GM12864 (cell line): ENCODE results near the gene MTHFD1.

Source experiments
- DNase-seq: peaks from one replicate; pipeline ENCODE4 v3.0.0-alpha.2; 2011; ENCODE audit warnings: low read depth
- H3K4me3 ChIP-seq: 2 replicates; pipeline ENCODE4 v1.5.1; 2011; ENCODE audit warnings: mild to moderate bottlenecking, low read depth, low read length, control low read depth
- TF ChIP-seq, protein P1 (sequence below): IDR thresholded peaks from 2 replicates; pipeline ENCODE4 v1.5.1; 2011; ENCODE audit warnings: low read depth, mild to moderate bottlenecking, moderate library complexity, low read length, control low read depth, inconsistent platforms; ENCODE audit errors: missing control alignments

MTHFD1 gene

DNA sequence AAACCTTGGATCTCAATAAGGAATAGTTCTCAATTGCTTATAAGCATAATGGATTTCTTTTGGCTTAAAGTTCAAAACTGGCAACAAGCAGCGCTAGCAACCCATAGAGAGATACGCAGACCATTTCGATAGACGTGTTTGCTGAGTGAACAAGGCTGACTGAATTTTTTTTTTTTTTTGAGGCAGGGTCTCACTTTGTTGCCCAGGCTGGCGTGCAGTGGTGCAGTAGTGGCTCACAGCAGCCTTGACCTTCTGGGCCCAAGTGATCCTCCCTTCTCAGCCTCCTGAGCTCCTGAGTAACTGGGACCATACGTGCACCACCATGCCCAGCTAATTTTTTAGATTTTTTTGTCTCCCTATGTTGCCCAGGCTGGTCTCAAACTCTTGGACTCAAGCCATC, 75.7 kb downstream of the MTHFD1 start:
- TF ChIP-seq, protein P1, sequence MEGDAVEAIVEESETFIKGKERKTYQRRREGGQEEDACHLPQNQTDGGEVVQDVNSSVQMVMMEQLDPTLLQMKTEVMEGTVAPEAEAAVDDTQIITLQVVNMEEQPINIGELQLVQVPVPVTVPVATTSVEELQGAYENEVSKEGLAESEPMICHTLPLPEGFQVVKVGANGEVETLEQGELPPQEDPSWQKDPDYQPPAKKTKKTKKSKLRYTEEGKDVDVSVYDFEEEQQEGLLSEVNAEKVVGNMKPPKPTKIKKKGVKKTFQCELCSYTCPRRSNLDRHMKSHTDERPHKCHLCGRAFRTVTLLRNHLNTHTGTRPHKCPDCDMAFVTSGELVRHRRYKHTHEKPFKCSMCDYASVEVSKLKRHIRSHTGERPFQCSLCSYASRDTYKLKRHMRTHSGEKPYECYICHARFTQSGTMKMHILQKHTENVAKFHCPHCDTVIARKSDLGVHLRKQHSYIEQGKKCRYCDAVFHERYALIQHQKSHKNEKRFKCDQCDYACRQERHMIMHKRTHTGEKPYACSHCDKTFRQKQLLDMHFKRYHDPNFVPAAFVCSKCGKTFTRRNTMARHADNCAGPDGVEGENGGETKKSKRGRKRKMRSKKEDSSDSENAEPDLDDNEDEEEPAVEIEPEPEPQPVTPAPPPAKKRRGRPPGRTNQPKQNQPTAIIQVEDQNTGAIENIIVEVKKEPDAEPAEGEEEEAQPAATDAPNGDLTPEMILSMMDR = no peak
- H3K4me3 ChIP-seq = no peak overlapping the region; the same call in 1 of the 2 replicates
- no peak for DNase-seq

DNA sequence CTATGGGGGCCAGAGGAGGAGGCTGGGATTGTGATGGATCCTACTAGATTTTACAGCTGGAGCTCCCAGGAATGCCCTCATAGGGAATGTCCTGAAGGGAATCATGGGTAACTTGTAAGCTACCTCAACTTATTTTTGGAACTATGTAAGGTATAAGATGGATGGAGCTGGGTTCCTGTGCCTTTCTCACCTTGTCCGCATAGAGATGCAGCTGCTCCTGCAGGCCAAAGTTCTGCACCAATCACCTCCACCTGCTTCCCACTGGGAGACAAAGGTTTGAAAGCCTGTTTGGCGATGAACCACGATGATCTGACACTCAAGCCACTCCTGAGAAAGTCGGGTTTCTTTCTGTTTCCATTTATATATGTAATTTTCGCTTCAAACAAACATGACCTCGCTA, 76.5 kb downstream of the MTHFD1 start:
- DNase-seq = no peak
- peak overlapping the region; percentile 76 for H3K4me3 ChIP-seq
- TF ChIP-seq, protein P1 = no peak

DNA sequence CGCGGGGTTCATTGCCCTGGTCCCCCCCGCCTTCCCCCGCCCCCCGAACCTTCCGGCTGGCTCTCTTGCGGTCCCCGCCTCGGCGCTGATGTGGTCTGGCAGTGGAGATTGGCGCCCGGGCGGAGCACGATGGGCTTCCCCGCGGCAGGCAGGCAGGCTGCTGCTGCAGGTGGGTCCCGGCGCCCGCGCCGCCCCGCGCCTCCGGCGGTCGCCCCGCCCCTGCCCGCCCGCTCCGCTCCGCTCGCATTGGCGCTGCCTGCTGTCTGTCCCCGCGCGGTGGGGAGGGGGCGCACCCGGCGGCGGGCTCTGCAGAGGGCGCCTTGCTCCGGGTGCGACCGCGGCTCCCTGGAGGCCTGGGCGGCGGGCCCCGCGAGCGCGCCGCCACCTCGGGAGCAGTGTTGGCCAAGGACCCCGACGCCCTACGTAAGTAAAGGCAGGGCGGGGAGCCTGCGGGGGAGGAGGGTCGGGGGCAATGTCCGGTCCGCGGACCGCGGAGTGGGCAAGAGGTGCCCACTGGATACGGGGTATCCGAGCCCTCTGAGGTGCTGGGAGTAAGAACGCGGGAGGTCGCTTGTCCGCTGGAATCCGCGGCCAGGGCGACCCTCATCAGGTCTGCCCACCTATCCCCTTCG, 77.2 kb downstream of the MTHFD1 start, which contains the start of gene AKAP5:
TSS of gene AKAP5 (plus strand) at position 309 of the 632 bp plus-strand sequence. CDS start 2,896 bp downstream, outside the sequence.
- TF ChIP-seq, protein P1 = no peak
- DNase-seq = no peak
- H3K4me3 ChIP-seq = peak within 1 kb of the TSS; percentile 76

DNA sequence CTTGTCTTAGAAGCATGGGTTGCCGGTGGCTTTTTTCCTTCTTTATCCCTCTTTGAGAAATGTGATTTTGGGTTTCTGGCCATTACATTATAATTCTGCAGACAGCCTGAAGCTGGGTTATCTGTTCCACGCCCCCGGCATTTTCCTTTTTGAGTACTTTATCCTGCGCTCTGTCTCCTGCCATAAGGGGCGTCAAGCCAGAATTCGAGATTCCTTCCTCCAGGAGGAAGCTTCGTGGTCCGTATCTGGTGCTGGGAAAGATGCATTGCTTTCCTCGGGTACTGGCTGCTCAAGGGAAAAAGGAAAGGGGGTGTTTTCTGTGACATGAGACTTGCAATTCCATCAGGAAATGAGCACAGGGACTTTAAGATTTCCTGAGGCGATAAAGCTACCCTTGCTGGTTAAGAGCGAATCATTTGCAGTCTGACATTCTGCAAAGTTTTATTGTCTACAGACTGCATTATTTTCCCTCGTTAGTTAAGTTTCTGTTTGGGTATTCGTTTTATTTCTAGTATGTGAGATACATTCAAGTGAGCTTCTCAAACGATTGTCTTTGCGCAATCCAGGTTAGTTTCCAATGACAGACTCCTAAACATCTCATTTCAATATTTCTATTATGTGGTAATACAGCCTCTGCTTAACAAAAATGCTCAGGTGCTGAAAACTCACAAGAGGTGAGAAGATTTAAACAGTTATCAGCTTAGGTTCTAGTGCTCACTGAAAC, 77.8 kb downstream of the MTHFD1 start:
- H3K4me3 ChIP-seq = peak overlapping the region; percentile 76
- TF ChIP-seq, protein P1 = no peak
- DNase-seq = no peak

DNA sequence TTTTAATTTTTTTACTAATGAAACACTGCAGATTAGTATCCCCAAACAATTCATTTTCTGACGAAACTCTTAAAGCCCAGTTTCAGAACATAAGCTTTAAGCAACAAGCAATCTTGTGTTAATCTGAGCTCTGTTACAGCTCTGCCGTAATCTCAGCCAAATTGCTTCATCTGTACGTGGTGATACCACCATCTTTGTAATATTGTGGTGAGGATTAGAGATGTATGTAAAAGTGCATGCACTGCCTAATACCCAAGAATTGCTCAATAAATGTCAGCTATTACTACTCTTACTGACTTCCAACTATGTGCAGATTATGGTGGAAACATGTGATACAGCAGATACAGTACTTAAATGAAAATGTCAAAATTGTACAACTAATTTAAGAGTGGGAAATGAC, 78.9 kb downstream of the MTHFD1 start:
- no peak overlapping the region for H3K4me3 ChIP-seq
- TF ChIP-seq, protein P1 = no peak
- DNase-seq = no peak

DNA sequence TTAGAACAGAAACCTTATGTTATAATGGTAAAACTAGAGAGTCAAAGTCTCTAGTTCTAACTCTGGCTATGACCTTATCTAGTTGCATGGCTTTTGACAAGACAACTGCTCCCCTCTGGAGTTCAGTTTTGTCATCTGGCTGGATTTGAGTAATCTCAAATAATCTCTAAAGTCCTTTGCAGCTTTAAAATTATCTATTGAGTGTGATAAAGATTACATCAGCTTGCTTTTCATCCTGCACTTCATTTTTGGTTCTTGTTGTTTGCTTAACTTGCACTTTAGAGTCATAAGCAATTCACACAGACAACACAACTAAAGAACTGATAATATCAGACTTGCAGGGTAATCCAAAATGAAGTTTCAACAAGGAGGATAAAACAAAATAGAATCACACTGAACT, 79.4 kb downstream of the MTHFD1 start:
- no peak for DNase-seq
- TF ChIP-seq, protein P1 = no peak
- H3K4me3 ChIP-seq = no peak overlapping the region

DNA sequence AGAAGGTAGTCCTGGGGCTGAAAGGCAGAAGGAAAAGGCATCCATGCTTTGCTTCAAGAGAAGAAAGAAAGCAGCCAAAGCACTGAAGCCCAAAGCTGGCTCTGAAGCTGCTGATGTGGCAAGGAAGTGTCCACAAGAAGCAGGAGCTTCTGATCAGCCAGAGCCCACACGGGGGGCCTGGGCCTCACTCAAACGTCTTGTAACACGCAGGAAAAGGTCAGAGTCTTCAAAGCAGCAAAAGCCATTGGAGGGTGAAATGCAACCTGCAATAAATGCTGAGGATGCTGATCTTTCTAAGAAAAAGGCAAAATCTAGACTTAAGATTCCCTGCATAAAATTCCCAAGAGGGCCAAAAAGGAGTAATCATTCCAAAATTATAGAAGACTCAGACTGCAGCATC, 80.3 kb downstream of the MTHFD1 start:
- TF ChIP-seq, protein P1 = no peak
- H3K4me3 ChIP-seq = no peak overlapping the region
- DNase-seq = no peak
